Gastrocnemius medialis (tissue), 4 donors: ENCODE data around the gene GHRH.

Experiments
- CTCF ChIP-seq, 5 experiments: fragments of 450-650 bp in 3 of 5; fragments of 200-600 bp in 2 of 5; sonication (generic) in 2 of 5; IDR thresholded peaks in 4 of 5; conservative IDR thresholded peaks in 1 of 5; 1 replicate in 4 of 5; 2 replicates in 1 of 5; pipeline ENCODE4 v1.5.1; 2016 to 2019; ENCODE audit warnings: antibody characterized with exemption in 5 of 5, mild to moderate bottlenecking in 3 of 5, moderate library complexity in 3 of 5
- POLR2A ChIP-seq, 2 donors: fragments of 450-650 bp; IDR thresholded peaks; one replicate each; pipeline ENCODE4 v1.6.1; 2017; ENCODE audit warnings: antibody characterized with exemption in 2 of 2, mild to moderate bottlenecking in 2 of 2, moderate library complexity in 2 of 2

- TF ChIP-seq CTCF (IDR thresholded peaks at IDR 0.05 in 4 of 5, conservative IDR thresholded peaks at IDR 0.05 in 1 of 5) (no peak), POLR2A (IDR thresholded peaks at IDR 0.05) (no peak)
Observed at GRCh38 chr20:37280403-37280802, 18.8 kb upstream of the GHRH start.
